ENCODE data around the gene NUDCD3.

- TF ChIP-seq EZH2 (IDR thresholded peaks at IDR 0.05; ENCODE audit: borderline replicate concordance, low read length) (no peak), CTCF (conservative IDR thresholded peaks at IDR 0.05 in 1 of 2, IDR thresholded peaks at IDR 0.05 in 1 of 2; ENCODE audit: extremely low read depth in 1 of 2, insufficient read depth in 1 of 2, low read depth in 1 of 2, low read length in 2 of 2) (peak; percentile 98 to 99)
Observed at GRCh38 chr7:44477063-44477830, 13.2 kb downstream of the NUDCD3 start.
